ENCODE data around the gene TSSK6. TPM values are rescaled to one million over a fixed set of nuclear protein-coding genes. Genes with fewer than 3 reads are reported as not detected.

Gene TSSK6
- polyA plus RNA-seq, 1 experiment, result 1.7 TPM

- TF ChIP-seq CTCF (IDR thresholded peaks at IDR 0.05; ENCODE audit: insufficient read depth, low read depth, low read length), result no peak
- Histone ChIP-seq H3K4me3 (ENCODE audit: low read depth, low read length) (no peak overlapping the region), H3K36me3 (ENCODE audit: control insufficient read depth, insufficient read depth, low read length) (no peaks in the 10 kb centered on the region), H3K27me3 (ENCODE audit: control insufficient read depth, insufficient read depth, low read length) (no peaks in the 10 kb centered on the region; the same call in 1 of the 2 replicates)
- POLR2A ChIA-PET, result no interaction called here
- CTCF ChIA-PET, result interaction anchor here (1.7 to 8.0 kb wide), 2 partner anchors 19 to 95 kb away, joined by 4 to 103 read pairs; partner anchors contain the start of genes GMIP and YJEFN3
- no peak for DNase-seq (ENCODE audit: low read depth)
Observed at GRCh38 chr19:19548915-19549759, 33.8 kb upstream of the TSSK6 start.

- no peaks in the 10 kb centered on the region for H3K36me3 ChIP-seq (ENCODE audit: control insufficient read depth, insufficient read depth, low read length)
- no peak for DNase-seq (ENCODE audit: low read depth)
- ChIA-PET POLR2A (no interaction called here), CTCF (interaction anchor here (1.6 to 1.7 kb wide), 2 partner anchors 16 to 96 kb away, joined by 4 to 10 read pairs; partner anchors contain the start of gene GMIP)
- no peaks in the 10 kb centered on the region; the same call in 1 of the 2 replicates for H3K27me3 ChIP-seq (ENCODE audit: control insufficient read depth, insufficient read depth, low read length)
- H3K4me3 ChIP-seq (ENCODE audit: low read depth, low read length), result no peak overlapping the region
- no peak for TF ChIP-seq CTCF (IDR thresholded peaks at IDR 0.05; ENCODE audit: insufficient read depth, low read depth, low read length)
Observed at GRCh38 chr19:19547674-19548336, 32.5 kb upstream of the TSSK6 start.

GRCh38 chr19:19546751-19547162, 31.4 kb upstream of the TSSK6 start:
- Histone ChIP-seq H3K4me3 (ENCODE audit: low read depth, low read length) (no peak overlapping the region), H3K36me3 (ENCODE audit: control insufficient read depth, insufficient read depth, low read length) (no peaks in the 10 kb centered on the region), H3K27me3 (ENCODE audit: control insufficient read depth, insufficient read depth, low read length) (no peaks in the 10 kb centered on the region; the same call in 1 of the 2 replicates)
- DNase-seq (ENCODE audit: low read depth), result no peak
- ChIA-PET CTCF (no interaction called here), POLR2A (no interaction called here)
- no peak for TF ChIP-seq CTCF (IDR thresholded peaks at IDR 0.05; ENCODE audit: insufficient read depth, low read depth, low read length)

GRCh38 chr19:19545707-19546106, 30.4 kb upstream of the TSSK6 start:
- ChIA-PET POLR2A (no interaction called here), CTCF (no interaction called here)
- H3K27me3 ChIP-seq (ENCODE audit: control insufficient read depth, insufficient read depth, low read length), result no peaks in the 10 kb centered on the region; the same call in 1 of the 2 replicates
- H3K36me3 ChIP-seq (ENCODE audit: control insufficient read depth, insufficient read depth, low read length), result no peaks in the 10 kb centered on the region
- TF ChIP-seq CTCF (IDR thresholded peaks at IDR 0.05; ENCODE audit: insufficient read depth, low read depth, low read length), result no peak
- no peak for DNase-seq (ENCODE audit: low read depth)
- H3K4me3 ChIP-seq (ENCODE audit: low read depth, low read length), result no peak overlapping the region

GRCh38 chr19:19544954-19545591, 29.7 kb upstream of the TSSK6 start:
- TF ChIP-seq CTCF (IDR thresholded peaks at IDR 0.05; ENCODE audit: insufficient read depth, low read depth, low read length), result no peak
- ChIA-PET CTCF (no interaction called here), POLR2A (no interaction called here)
- Histone ChIP-seq H3K36me3 (ENCODE audit: control insufficient read depth, insufficient read depth, low read length) (no peaks in the 10 kb centered on the region), H3K4me3 (ENCODE audit: low read depth, low read length) (no peak overlapping the region), H3K27me3 (ENCODE audit: control insufficient read depth, insufficient read depth, low read length) (no peaks in the 10 kb centered on the region; the same call in 1 of the 2 replicates)
- DNase-seq (ENCODE audit: low read depth), result no peak
